Lower leg skin (tissue), 4 donors: ENCODE measurements around the gene DIO2. TPM values are rescaled to one million over a fixed set of nuclear protein-coding genes. Genes with fewer than 3 reads are reported as not detected.

ENCODE experiments used
- DNase-seq, 2 donors: peaks; one replicate each; pipeline ENCODE4 v3.0.0-alpha.2; 2019; ENCODE audit warnings: low spot score in 2 of 2
- H3K4me3 ChIP-seq: fragments of 200-600 bp; sonication (generic); 2 replicates; pipeline ENCODE4 v1.5.1; 2017; ENCODE audit warnings: mild to moderate bottlenecking, low read depth; ENCODE audit not compliant: poor library complexity, severe bottlenecking
- POLR2A ChIP-seq, 2 donors: fragments of 450-650 bp; IDR thresholded peaks; one replicate each; pipeline ENCODE4 v1.6.1; 2016 to 2017; ENCODE audit warnings: antibody characterized with exemption in 2 of 2, mild to moderate bottlenecking in 1 of 2, moderate library complexity in 1 of 2
- WGBS, 2 donors: methylation state at CpG; one replicate each; pipeline ENCODE4 v1.1.5; 2018; 5-methylcytosine and 5-hydroxymethylcytosine counted together
- intact Hi-C: fragments of 100-400 bp; cut with DNase I; formaldehyde crosslinking; loops from one replicate; pipeline ENCODE4 v1.15.0; 2023; ENCODE audit warnings: low total_unique reads
- total RNA-seq, 4 donors: library from RNA; depleted of rRNA; stranded (reverse); fragments of >200 nt; gene quantifications; one replicate each; pipeline ENCODE4 v1.1.0, GENCODE V29; 2016
- TF ChIP-seq, protein P1 (sequence below), 3 donors: fragments of 450-650 bp; IDR thresholded peaks; one replicate each; pipeline ENCODE4 v1.5.1; 2016; ENCODE audit warnings: antibody characterized with exemption in 3 of 3, mild to moderate bottlenecking in 3 of 3, moderate library complexity in 2 of 3

Gene DIO2
- total RNA-seq = 10 to 100 TPM in 2 of 4 donors, 1 to 10 TPM in 2; 2.8 to 16.5 (median 10.4) TPM

DNA sequence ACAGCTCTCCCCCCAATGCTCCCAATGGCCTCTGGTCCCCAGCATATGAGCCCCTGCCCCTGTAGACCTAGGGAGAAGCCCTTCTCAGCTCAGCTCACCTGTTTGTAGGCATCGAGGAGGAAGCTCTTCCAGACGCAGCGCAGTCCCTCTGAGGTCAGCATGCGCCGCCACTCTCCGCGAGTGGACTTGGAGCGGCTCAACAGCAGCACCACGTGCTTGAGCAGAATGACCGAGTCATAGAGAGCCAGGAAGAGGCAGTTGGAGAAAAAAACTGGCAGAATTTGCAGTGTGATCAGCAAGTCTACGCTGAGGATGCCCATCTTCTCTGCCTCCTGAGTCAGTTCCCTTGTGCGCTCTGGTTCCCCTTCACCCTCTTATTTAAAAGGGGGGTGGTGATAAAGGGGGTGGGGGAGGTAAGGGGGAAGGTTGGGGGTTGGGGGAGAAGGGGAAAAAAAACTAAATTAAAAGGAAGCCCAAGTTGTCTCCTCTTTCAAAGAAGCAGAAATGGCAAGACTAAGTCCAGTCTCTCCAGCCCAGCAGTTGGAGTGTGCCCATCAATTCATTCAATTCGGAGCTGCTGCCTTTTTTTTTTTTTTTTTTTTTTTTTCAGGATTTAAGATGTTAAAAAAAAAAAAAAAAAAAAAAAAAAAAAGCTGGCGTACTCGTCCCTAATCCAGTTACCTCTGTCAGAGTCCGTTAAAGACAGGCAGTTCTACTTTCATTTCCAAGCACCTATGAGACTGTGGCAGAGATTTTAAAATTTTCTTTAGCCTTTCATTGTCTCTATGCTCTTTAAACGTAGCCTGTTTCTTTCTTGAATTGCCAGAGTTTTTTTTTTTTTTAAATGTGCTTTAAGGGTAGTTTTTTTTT, at the start of gene DIO2:
DIO2 (minus strand) TSS at position 352 of the 870 bp plus-strand sequence; CDS start at position 320, 32 bp downstream.
- WGBS, 2 donors = 36% methylated on average over 17 of the region's 17 CpGs
- TF ChIP-seq, protein P1, sequence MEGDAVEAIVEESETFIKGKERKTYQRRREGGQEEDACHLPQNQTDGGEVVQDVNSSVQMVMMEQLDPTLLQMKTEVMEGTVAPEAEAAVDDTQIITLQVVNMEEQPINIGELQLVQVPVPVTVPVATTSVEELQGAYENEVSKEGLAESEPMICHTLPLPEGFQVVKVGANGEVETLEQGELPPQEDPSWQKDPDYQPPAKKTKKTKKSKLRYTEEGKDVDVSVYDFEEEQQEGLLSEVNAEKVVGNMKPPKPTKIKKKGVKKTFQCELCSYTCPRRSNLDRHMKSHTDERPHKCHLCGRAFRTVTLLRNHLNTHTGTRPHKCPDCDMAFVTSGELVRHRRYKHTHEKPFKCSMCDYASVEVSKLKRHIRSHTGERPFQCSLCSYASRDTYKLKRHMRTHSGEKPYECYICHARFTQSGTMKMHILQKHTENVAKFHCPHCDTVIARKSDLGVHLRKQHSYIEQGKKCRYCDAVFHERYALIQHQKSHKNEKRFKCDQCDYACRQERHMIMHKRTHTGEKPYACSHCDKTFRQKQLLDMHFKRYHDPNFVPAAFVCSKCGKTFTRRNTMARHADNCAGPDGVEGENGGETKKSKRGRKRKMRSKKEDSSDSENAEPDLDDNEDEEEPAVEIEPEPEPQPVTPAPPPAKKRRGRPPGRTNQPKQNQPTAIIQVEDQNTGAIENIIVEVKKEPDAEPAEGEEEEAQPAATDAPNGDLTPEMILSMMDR (IDR thresholded peaks at IDR 0.05) = no peak
- no peak for TF ChIP-seq POLR2A (IDR thresholded peaks at IDR 0.05)
- H3K4me3 ChIP-seq = no peak within 1 kb of the TSS
- intact Hi-C loops = no loop called here
- DNase-seq = peak in 1 of 2 donors; percentile 16

DNA sequence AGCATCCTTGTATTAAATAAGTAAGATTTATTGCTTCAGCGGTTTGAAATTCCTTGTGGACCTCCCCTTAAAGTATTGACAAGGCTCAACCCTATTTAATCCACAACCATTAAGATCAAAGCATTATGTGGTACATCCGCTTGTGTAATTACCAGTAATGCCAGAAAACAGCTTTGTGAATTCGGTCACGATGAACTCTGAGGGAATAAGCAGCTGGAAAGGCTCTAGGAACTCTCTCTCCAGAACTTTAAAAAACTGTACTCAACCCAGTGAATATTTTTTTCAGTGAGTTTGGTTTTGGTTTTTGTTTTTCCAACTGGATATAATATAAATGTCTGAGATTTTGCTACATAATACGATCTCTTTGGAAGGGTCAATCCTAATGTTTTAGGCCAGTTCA, 49.3 kb upstream of the DIO2 start:
- WGBS, 2 donors = 69 to 74% methylated on average over 5 of the region's 5 CpGs
- no peak for DNase-seq
- intact Hi-C loops = no loop called here
- no peak overlapping the region for H3K4me3 ChIP-seq
- TF ChIP-seq, protein P1 (IDR thresholded peaks at IDR 0.05) = no peak
- no peak for TF ChIP-seq POLR2A (IDR thresholded peaks at IDR 0.05)

DNA sequence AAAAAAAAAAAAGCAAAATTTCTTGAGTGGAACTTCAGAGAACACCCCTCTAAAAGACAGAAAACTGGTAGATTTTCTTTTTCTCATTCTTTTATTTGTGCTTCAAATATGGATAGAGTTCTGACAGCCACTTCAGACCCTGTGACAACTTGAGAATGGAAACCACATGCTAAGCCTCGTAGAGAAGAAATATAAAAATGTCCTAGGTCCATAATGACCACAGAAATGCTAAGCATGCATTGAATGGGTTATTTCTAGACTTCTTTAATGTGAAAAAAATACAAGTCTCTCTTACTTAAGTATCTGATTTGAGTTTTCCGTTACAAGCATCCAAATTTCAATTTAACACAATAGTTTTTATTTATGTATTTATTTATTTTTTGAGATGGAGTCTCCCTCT, 28.3 kb upstream of the DIO2 start:
- WGBS, 2 donors = 66 to 73% methylated on average over 2 of the region's 2 CpGs
- no peak for TF ChIP-seq POLR2A (IDR thresholded peaks at IDR 0.05)
- TF ChIP-seq, protein P1 (IDR thresholded peaks at IDR 0.05) = no peak
- intact Hi-C loops = no loop called here
- no peak overlapping the region for H3K4me3 ChIP-seq
- no peak for DNase-seq

DNA sequence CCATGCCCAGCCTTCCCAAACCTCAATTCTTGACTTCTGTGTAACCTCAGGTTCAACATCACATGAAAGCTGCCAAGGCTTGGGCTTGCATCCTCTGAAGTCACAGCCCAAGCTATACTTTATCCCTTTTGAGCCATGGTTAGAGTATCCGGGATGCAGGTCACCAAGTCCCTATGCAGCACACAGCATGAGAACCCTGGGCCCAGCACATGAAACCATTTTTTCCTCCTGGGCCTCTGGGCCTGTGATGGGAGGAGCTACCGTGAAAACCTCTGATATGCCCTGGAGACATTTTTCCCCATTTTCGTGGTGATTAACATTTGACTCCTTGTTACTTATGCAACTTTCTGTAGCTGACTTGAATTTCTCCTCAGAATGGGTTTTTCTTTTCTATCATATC, 25.8 kb upstream of the DIO2 start:
- WGBS, 2 donors = 79 to 85% methylated on average over 3 of the region's 3 CpGs
- TF ChIP-seq POLR2A (IDR thresholded peaks at IDR 0.05) = no peak
- TF ChIP-seq, protein P1 (IDR thresholded peaks at IDR 0.05) = no peak
- intact Hi-C loops = no loop called here
- H3K4me3 ChIP-seq = no peak overlapping the region
- DNase-seq = no peak

DNA sequence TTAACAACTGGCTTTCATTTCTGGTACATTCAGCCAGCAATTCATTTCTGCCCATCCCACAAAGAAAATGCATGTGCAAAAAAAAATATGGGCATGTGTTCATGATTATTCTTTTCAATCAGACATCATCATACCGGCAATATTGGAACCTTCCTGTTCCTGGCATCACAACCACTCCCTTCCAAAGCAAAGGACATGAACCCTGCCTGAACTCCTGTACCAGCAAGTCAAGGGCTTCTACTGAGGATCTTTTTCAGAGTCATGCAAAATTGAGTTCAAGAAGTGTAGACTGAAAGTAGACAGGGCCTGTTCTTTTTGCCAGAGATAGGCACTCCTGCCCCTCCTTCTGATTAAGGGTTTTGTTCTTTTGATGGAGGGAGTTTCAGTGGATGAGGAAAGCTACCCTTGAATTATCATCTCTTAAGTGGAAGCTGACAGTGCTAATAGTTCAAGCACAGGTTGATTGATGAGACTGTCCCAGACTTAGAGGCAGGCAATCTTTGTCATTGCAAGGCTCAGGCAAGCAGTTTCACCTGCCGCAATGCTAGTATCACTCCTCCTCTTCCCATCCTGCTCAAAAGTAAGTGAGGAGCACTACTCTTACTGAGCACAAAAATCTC, 22.3 kb upstream of the DIO2 start:
- 32 to 59% methylated on average over 2 of the region's 2 CpGs for WGBS, 2 donors
- TF ChIP-seq, protein P1 (IDR thresholded peaks at IDR 0.05) = no peak
- TF ChIP-seq POLR2A (IDR thresholded peaks at IDR 0.05) = no peak
- no peak for DNase-seq
- intact Hi-C loops = no loop called here
- no peak overlapping the region for H3K4me3 ChIP-seq
